Right lung (tissue), 5 donors: Measurements from ENCODE around the gene DCTN4. TPM values are rescaled to one million over a fixed set of nuclear protein-coding genes. Genes with fewer than 3 reads are reported as not detected.

ENCODE experiments used
- DNase-seq, 2 donors: peaks; one replicate each; pipeline ENCODE4 v3.0.0-alpha.2; 2013
- polyA plus RNA-seq, 5 donors: library from polyadenylated mRNA; unstranded; fragments of 120-200 nt; gene quantifications; one replicate each; pipeline versions ENCODE4 v1.2.1 to v1.2.3, GENCODE V29; 2013; ENCODE audit warnings: inconsistent platforms in 1 of 5, low replicate concordance in 1 of 5; ENCODE audit not compliant: insufficient read length in 5 of 5, insufficient read depth in 1 of 5

The DCTN4 gene
- polyA plus RNA-seq, 5 donors: 53.1 to 73.5 (median 69.4) TPM

DNA sequence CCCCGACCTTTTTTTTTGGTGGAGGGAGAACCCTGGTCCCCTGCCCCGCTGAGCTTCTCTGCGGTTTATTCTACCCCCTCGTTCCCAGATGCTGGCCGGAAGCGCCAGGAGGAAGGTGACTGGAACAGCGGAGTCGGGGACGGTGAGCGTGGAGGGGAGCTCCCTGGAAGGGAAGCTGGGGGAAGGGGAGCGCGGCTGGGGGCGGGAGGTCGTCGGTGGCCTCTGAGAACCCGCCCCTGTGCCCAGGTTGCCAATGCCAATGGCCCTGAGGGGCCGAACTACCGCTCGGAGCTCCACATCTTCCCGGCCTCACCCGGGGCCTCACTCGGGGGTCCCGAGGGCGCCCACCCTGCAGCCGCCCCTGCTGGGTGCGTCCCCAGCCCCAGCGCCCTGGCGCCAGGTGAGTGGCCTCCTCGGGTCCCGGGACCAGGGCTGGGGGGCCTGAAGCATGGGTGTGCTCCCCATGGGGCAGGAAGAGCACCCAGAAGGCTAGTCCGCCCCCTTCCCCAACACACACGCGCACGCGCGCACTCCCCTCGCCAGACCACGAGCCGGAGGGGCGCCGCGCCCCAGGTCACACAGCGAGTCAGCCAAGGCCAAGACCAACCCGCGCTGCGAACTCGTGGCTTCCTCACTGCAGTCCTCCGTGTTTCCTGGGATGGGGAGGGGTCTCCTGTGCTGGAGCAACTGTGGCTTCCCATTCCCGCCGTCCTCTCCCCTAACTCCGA, 87.1 kb downstream of the DCTN4 start:
- peak in 1 of 2 donors; percentile 30 for DNase-seq

DNA sequence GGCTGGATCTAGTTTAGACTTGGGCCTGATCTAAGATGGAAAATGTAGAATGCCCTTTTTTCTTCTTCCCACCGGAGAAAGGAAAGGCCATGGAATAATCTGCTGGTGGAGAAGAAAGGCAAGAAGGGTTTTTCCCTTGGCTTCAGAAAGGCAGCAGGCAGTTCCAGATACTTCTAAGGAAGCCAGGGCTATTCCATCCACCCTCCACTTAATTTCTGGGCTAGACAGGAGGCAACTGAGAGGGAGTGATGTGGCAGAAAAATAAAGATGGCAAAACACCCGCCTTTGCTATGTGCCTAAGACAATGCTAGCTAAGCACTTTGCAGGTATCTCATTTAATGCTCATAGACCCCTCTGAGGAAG, 87.9 kb downstream of the DCTN4 start:
- no peak for DNase-seq

DNA sequence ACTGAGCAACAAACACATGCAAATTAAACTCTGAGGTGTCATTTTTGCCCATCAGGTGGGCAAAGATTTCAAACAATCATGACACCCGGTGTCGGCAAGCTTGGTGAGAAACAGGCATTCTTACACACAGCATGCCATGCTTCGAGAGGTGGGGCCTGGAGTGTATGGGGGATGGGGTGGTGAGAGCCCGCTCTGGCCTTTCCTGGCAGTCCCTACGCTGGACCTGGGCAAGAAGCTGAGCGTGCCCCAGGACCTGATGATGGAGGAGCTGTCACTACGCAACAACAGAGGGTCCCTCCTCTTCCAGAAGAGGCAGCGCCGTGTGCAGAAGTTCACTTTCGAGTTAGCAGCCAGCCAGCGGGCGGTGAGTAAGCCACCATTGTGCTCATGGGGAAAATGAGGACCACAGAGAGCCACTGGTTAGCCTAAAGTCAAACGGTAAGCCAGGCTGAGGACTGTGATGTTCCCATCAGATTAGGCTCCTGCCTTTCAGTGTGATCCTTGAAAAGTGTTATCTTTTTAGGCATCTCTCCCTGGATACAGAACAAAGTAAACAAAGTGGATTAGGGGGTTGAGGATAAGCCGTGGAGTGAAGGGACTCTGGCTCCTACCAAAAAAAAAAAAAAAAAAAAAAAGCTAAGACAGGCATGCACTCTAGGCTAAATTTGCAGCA, 88.4 kb downstream of the DCTN4 start:
- no peak for DNase-seq

DNA sequence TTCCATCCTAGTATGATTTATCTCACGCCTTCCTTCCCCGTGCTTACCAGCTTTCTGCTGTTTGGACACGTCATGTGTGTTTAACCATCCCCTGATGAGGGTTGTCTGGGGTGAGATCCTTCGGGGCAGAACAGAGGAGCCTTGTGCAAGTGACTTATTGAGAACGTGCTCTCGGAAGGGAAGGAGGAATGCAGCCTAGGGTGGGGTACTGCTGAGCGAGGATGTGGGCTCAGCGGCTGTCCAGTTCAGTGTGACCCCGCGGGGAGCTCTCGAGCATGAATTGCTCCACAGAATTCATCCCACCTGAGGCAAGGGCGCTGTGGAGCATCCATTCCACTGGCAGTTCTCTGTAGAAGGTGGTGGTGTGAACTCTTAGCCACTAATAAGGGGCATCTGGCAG, 93.8 kb downstream of the DCTN4 start:
- no peak for DNase-seq

DNA sequence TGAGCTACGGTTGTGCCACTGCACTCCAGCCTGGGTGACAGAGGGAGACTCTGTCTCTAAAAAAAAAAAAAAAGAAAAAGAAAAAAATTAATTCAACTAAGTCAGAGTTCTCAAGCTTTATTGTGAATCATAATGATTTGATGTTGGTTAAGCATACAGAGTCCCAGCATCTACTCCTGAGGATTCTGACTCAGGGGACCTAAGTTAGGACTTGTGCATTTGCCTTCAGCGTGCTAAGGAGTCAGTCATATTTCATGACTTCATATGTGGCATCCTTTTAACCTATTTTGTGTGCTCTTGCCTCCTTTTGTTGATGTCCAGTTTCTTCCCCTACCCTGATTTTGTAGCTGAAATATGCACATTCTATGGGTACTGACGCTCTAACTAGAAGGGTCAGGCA, 94.9 kb downstream of the DCTN4 start:
- no peak for DNase-seq

DNA sequence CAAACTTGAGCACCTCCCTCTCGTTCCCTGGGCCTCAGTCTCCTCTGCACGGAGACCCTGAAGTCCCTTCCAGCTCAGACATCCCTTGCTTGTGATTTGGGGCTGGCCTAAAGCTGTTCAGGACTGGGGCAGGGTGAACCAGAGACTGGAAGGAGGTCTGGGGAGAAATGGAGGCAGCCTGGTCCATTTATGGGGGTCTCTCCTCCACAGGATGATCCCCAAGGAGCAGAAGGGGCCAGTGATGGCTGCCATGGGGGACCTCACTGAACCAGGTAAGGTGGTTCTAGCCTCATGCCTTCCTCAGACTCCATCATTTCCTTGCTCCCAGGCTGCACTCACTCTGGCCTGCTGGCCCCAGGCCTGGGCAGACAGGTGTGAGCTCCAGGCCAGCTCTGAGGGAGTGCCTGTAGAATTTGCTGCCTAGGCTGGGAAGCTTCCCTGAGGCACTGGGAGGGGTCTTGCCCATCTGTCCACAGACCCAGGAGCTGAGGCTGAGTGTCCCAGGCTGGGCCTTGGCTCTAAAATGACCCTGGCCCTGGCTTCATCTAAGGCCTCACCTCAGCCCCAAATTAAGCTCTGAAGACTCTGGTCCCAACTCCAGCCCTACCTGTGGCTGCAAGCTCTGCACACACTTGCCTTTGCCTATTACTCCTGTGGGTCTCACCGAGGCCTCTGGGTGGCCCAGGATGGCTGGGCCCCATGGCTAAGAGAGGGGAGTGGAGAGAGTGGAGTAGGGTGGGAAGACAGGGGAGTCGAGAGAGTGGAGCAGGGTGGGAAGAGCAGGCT, 95.9 kb downstream of the DCTN4 start:
- DNase-seq: no peak

DNA sequence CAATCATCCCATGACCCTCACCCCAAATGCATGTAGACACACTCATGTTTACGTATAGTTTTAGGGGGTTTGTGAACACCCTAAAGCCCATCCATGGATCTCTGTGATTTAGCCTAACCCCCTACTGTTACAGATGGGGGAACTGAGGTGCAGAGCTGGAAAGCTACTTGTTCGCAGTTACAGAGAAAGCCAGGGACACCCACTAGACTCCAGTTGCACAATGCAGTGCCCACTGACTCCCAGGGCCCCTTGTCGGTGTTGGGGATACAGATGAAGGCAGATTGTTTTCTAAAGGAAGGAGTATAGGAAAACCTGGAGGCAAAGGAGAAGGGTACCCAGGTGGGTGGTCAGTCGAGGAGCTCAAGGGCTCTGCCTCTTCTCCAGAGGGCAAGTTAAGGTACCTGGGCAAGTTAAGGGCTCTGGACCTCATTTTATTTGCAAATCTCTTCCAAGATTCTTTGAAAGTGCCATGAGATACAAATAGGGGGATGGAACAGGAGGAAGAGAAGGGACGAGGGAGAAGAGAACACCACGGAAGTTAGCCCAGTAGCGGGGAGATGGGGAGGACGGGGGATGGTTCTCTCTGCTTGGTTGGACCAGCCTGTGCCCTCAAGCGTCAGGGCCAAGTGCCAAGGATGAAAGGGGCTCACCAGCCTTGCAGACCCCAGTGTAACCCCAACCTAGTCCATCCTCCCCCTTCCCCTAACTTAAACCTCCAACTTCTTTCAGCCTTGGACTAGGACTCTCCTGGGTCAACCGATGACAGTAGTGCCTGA, 96.8 kb downstream of the DCTN4 start:
- no peak for DNase-seq

DNA sequence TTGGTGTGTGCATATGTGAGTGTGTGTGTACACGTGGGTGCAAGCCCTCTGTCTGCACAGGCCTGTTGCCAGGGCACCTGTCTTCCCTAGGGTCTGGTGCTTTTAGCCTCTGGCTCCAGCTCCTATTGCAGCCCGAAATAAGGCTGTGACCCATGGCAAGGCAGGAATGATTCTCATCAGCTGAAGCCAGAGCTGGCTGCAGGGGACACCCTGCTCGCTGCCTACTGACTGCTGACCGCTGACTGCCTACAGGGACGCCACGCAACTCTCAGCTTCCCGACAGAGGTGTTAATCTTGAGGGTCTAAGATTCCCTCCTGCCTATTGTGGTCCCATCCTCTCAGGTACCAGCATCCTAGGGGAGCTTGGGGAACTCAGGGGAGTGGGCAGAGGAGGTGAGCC, 97.7 kb downstream of the DCTN4 start, which contains the start of gene MYOZ3:
Gene MYOZ3 (plus strand): TSS at position 166 of the 400 bp plus-strand sequence. CDS start 1,691 bp downstream, outside the sequence.
- DNase-seq: no peak

DNA sequence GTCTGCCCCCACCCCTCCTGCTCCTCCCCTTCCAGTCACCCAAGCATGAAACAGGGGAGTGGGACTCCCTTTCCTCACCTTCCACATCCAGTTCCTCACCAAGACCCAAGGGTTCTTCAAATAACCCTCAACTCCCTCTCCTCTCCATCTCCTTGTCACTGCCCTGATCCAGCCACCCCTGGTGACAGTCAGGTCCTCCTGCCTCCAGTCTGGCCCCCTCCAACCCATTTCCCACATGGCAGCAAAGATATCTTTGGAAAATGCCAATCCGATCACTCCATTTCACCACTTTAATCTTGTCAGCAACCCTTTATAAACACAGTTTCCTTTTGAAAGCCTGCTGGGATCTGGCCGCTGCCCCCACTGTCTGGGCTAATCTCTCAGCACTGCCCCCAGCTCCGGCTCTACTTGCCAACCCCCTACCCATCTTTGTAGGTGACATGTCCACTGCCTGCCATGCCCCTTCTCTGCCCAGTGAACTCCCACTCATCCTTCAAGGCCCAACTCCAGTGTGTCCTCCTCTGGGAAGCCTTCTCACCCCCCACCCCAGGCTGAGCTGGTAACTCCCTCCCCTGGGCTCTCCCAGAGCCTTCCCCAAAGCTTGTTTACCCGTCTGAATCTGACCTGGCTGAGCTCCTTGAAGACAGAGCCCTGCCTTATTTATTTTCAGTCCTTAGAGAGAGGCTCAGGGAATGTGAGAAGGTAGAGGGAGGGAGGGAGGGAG, 98.5 kb downstream of the DCTN4 start:
- no peak for DNase-seq

DNA sequence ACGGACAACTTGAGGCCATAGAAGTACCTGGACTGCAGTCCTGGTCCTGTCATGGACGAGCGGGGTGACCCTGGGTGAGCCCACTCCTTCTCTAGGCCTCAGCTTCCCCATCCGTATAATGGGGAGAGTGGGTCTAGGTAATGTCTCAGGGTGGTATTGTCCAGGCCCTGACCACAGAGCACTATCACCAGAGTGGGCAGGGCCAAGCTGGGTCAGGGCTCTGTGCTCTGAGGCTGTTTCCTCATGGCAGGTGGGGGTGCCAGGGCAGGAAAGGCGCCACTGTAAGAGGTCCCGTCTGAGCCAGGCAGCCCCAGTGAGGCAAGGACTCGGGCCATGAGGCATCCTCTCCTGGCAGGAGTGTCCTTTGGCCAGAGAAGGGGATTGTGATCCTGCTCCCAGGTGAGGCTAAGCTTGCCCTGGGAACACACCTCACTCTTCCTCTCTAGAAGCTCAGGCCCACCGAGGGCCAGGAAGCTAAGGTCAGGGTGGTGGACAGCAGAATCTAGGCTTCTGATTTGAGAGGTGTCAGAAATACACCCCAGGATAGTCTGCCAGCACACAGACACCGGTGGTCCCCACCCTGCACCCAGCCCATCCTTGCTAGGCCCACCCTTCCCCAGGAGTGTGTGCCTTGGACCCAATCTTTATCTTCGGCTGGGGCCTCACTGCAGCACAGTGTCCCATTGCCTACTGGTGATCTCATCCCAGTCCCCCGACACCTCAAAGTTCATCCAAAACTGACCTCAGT, 99.3 kb downstream of the DCTN4 start:
- DNase-seq: no peak

DNA sequence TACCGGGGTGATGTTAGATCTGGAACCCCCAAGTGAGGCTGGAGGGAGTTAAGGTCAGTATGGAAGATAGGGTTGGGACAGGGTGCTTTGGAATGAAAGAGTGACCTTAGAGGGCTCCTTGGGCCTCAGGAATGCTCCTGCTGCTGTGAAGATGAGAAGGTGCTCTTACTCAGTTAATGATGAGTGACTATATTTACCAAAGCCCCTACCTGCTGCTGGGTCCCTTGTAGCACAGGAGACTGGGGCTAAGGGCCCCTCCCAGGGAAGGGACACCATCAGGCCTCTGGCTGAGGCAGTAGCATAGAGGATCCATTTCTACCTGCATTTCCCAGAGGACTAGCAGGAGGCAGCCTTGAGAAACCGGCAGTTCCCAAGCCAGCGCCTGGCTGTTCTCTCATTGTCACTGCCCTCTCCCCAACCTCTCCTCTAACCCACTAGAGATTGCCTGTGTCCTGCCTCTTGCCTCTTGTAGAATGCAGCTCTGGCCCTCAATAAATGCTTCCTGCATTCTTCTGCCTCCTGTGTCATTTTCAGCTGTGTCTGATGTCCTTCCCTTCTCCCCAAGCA, 100.0 kb downstream of the DCTN4 start:
- DNase-seq: no peak

Other genes starting within 250 kb of the DCTN4 start
- gene SYNPO, start 118.4 kb downstream of the DCTN4 start, polyA plus RNA-seq: 10 to 100 TPM; 18.1 to 33.9 (median 21.7) TPM
- 10 to 100 TPM in 3 of 5 donors, 1 to 10 TPM in 2; 9.7 to 13.3 (median 11.2) TPM for gene MYOZ3, start 97.8 kb downstream of the DCTN4 start, polyA plus RNA-seq
- gene RBM22, start 58.0 kb downstream of the DCTN4 start, polyA plus RNA-seq: 10 to 100 TPM; 68.0 to 84.3 (median 75.9) TPM
- 10 to 100 TPM; 13.8 to 19.8 (median 16.9) TPM for gene SMIM3, start 19.7 kb upstream of the DCTN4 start, polyA plus RNA-seq
- 1 to 10 TPM in 3 of 5 donors, under 1 TPM in 2; 0.33 to 1.2 (median 1.0) TPM for gene IRGM, start 87.5 kb upstream of the DCTN4 start, polyA plus RNA-seq
- gene ZNF300, start 146.0 kb upstream of the DCTN4 start, polyA plus RNA-seq: 10 to 100 TPM; 21.0 to 47.3 (median 33.3) TPM